ENCODE results near the gene NRXN3.

- no peak for TF ChIP-seq CTCF (IDR thresholded peaks at IDR 0.05)
- TF ChIP-seq RFX5 (IDR thresholded peaks at IDR 0.05; ENCODE audit: low read length) = no peak
- TF ChIP-seq TCF12 (IDR thresholded peaks at IDR 0.05) = no peak
- TF ChIP-seq EP300 (IDR thresholded peaks at IDR 0.05; ENCODE audit: borderline replicate concordance in 1 of 2, low read depth in 1 of 2, low read length in 1 of 2) = no peak
- no peak for TF ChIP-seq TAF1 (IDR thresholded peaks at IDR 0.05; ENCODE audit: borderline replicate concordance, low read depth, low read length)
Observed at GRCh38 chr14:78319406-78319805, 149.2 kb downstream of the NRXN3 start.

Data from SK-N-SH (cell line).